NCI-H524 treated with DMSO at 0.1 percent for 48 hours (cell line): ENCODE results near the gene MACROD2.

Experiments used
- DNase-seq: peaks from one replicate; lab custom pipeline; 2025; lab: John Stamatoyannopoulos, UW

The MACROD2 gene

GRCh38 chr20:14470977-14471661, 475.8 kb downstream of the MACROD2 start:
- no peak for DNase-seq

- DNase-seq = no peak
Measured at GRCh38 chr20:14477125-14477524, 481.8 kb downstream of the MACROD2 start.

GRCh38 chr20:14478126-14478525, 482.8 kb downstream of the MACROD2 start:
- no peak for DNase-seq

- no peak for DNase-seq
Measured at GRCh38 chr20:14481863-14482262, 486.5 kb downstream of the MACROD2 start.

GRCh38 chr20:14488212-14488611, 492.9 kb downstream of the MACROD2 start:
- no peak for DNase-seq

GRCh38 chr20:14488756-14489479, 493.6 kb downstream of the MACROD2 start:
- no peak for DNase-seq

- DNase-seq = no peak
Measured at GRCh38 chr20:14489544-14489943, 494.2 kb downstream of the MACROD2 start.

- no peak for DNase-seq
Measured at GRCh38 chr20:14491436-14491835, 496.1 kb downstream of the MACROD2 start.

GRCh38 chr20:14493408-14493807, 498.1 kb downstream of the MACROD2 start:
- DNase-seq = no peak

- no peak for DNase-seq
Measured at GRCh38 chr20:14494355-14494754, 499.0 kb downstream of the MACROD2 start.

- DNase-seq = no peak
Measured at GRCh38 chr20:14495066-14495465, 499.8 kb downstream of the MACROD2 start.

GRCh38 chr20:14497004-14497403, 501.7 kb downstream of the MACROD2 start:
- no peak for DNase-seq

- DNase-seq = peak; percentile 83
Measured at GRCh38 chr20:14498772-14499171, 503.5 kb downstream of the MACROD2 start.

- no peak for DNase-seq
Measured at GRCh38 chr20:14505476-14505875, 510.2 kb downstream of the MACROD2 start.

- DNase-seq = no peak
Measured at GRCh38 chr20:14507711-14508110, 512.4 kb downstream of the MACROD2 start.

GRCh38 chr20:14510341-14510740, 515.0 kb downstream of the MACROD2 start:
- no peak for DNase-seq

- no peak for DNase-seq
Measured at GRCh38 chr20:14512839-14513238, 517.5 kb downstream of the MACROD2 start.

- DNase-seq = no peak
Measured at GRCh38 chr20:14518648-14519047, 523.3 kb downstream of the MACROD2 start.

- no peak for DNase-seq
Measured at GRCh38 chr20:14521016-14521415, 525.7 kb downstream of the MACROD2 start.

- DNase-seq = no peak
Measured at GRCh38 chr20:14521436-14521835, 526.1 kb downstream of the MACROD2 start.

GRCh38 chr20:14522595-14522994, 527.3 kb downstream of the MACROD2 start:
- no peak for DNase-seq

GRCh38 chr20:14523090-14523489, 527.8 kb downstream of the MACROD2 start:
- DNase-seq = no peak

- no peak for DNase-seq
Measured at GRCh38 chr20:14525426-14525825, 530.1 kb downstream of the MACROD2 start.

- DNase-seq = no peak
Measured at GRCh38 chr20:14526891-14527290, 531.6 kb downstream of the MACROD2 start.
